ENCODE measurements around the gene G6PD.
"Not testable (repeated sequence)": the region's sequence is repeated elsewhere in the genome, so short reads cannot be mapped to it uniquely, and the experiment has no call there.

Gene G6PD

GRCh38 chrX:154545673-154546274, 872 bp downstream of the G6PD start:
- in situ Hi-C loops (cut with MboI; ENCODE audit: low sequenced_read_pairs), result no loop called here

GRCh38 chrX:154542723-154543424, 3.8 kb downstream of the G6PD start:
- in situ Hi-C loops (cut with MboI; ENCODE audit: low sequenced_read_pairs), result no loop called here

GRCh38 chrX:154541896-154542722, 4.5 kb downstream of the G6PD start:
- in situ Hi-C loops (cut with MboI; ENCODE audit: low sequenced_read_pairs), result no loop called here

- in situ Hi-C loops (cut with MboI; ENCODE audit: low sequenced_read_pairs), result no loop called here
Measured at GRCh38 chrX:154541589-154541895, 5.1 kb downstream of the G6PD start.

GRCh38 chrX:154540897-154541535, 5.6 kb downstream of the G6PD start:
- in situ Hi-C loops (cut with MboI; ENCODE audit: low sequenced_read_pairs), result no loop called here

GRCh38 chrX:154540365-154540764, 6.3 kb downstream of the G6PD start:
- in situ Hi-C loops (cut with MboI; ENCODE audit: low sequenced_read_pairs), result not testable (repeated sequence)

- in situ Hi-C loops (cut with MboI; ENCODE audit: low sequenced_read_pairs), result no loop called here
Measured at GRCh38 chrX:154539077-154539476, 7.6 kb downstream of the G6PD start.

- in situ Hi-C loops (cut with MboI; ENCODE audit: low sequenced_read_pairs), result no loop called here
Measured at GRCh38 chrX:154535892-154536291, 10.8 kb downstream of the G6PD start.

GRCh38 chrX:154534526-154535322, 11.9 kb downstream of the G6PD start:
- in situ Hi-C loops (cut with MboI; ENCODE audit: low sequenced_read_pairs), result no loop called here

- in situ Hi-C loops (cut with MboI; ENCODE audit: low sequenced_read_pairs), result no loop called here
Measured at GRCh38 chrX:154532690-154533089, 14.0 kb downstream of the G6PD start.

GRCh38 chrX:154531626-154532025, 15.0 kb downstream of the G6PD start:
- in situ Hi-C loops (cut with MboI; ENCODE audit: low sequenced_read_pairs), result no loop called here

- in situ Hi-C loops (cut with MboI; ENCODE audit: low sequenced_read_pairs), result no loop called here
Measured at GRCh38 chrX:154530286-154530685, 16.4 kb downstream of the G6PD start.

- in situ Hi-C loops (cut with MboI; ENCODE audit: low sequenced_read_pairs), result no loop called here
Measured at GRCh38 chrX:154529206-154529612, 17.4 kb downstream of the G6PD start.

- in situ Hi-C loops (cut with MboI; ENCODE audit: low sequenced_read_pairs), result no loop called here
Measured at GRCh38 chrX:154526901-154527675, 19.6 kb downstream of the G6PD start.

- in situ Hi-C loops (cut with MboI; ENCODE audit: low sequenced_read_pairs), result no loop called here
Measured at GRCh38 chrX:154525606-154526490, 20.8 kb downstream of the G6PD start.

GRCh38 chrX:154519389-154519788, 27.3 kb downstream of the G6PD start:
- in situ Hi-C loops (cut with MboI; ENCODE audit: low sequenced_read_pairs), result no loop called here

- in situ Hi-C loops (cut with MboI; ENCODE audit: low sequenced_read_pairs), result no loop called here
Measured at GRCh38 chrX:154517101-154517781, 29.4 kb downstream of the G6PD start.

- in situ Hi-C loops (cut with MboI; ENCODE audit: low sequenced_read_pairs), result no loop called here
Measured at GRCh38 chrX:154516656-154517100, 30.0 kb downstream of the G6PD start.

All from HL-60/S4 treated with phorbol 12-myristate 13-acetate at 8.2 ng/mL for 4 days and 3 days (cell line).